ENCODE measurements around the gene URB1.
A peak's percentile ranks its signal among the peaks of the same experiment; 100 is the strongest.
"Not testable (repeated sequence)": the region's sequence is repeated elsewhere in the genome, so short reads cannot be mapped to it uniquely, and the experiment has no call there.

The URB1 gene

GRCh38 chr21:32281531-32281930 lies 111.3 kb downstream of the URB1 start:
- DNase-seq = peak; percentile 6

DNA sequence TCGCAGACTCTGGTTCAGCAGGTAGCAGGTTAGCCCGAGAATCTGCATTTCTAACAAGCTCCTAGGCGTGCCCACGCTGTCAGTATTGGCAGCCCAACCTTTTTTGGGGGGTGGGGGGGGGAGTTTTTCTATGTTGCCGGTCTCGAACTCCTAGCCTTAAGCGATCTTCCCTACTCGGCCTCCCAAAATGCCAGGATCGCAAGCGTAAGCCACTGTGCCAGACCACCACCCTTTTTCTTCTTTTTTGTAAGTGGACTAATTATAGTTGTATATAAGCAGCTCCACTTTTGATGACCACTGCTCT lies 113.5 kb downstream of the URB1 start:
- no peak for DNase-seq

GRCh38 chr21:32278518-32279376 lies 114.1 kb downstream of the URB1 start, which contains the start of gene MIS18A:
Gene MIS18A, minus strand, starts transcription at chr21:32279049. Its CDS starts 35 bp downstream, at chr21:32279014.
- DNase-seq = peak; percentile 94

GRCh38 chr21:32278103-32278502 lies 114.7 kb downstream of the URB1 start:
- DNase-seq = no peak

DNA sequence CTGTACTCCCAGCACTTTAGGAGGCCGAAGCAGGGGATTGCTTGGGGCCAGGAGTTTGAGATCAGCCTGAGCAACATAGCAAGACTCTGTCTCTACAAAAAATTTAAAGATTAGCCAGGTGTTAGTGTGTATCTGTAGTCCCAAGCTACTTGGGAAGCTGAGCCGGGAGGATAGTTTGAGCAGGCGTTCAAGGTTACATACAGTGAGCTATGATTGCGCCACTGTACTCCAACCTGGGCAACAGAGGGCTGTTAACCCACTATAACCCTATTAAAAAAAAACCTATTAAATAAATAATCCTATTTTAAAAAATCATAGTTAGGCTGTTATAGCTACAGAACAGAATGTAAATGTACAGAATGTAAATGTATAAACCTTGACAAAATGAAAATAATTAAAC lies 116.1 kb downstream of the URB1 start:
- no peak for DNase-seq

- DNase-seq = no peak
These were observed 122.1 kb downstream of the URB1 start for GRCh38 chr21:32270748-32271147.

- not testable (repeated sequence) for DNase-seq
These were observed 127.5 kb downstream of the URB1 start for GRCh38 chr21:32265321-32265720.

DNA sequence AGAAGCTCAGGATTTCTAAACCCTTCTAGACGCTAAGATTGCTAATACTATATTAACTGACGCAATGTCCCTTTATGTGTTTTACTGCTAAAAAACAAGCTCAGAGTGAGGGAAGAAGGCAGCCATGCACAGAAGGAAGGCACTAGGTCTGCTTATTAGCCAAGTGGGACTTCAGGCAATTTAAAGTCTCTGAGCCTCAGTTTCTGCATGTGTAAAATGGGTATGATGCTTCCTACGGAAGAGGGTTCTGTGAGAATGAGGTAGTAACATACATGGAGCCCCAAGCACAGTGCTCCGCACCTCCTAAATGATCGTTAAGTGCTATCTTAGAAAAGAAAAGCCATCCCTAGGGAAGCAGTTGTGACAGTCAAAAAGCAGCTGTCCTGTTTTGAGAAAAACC lies 130.9 kb downstream of the URB1 start:
- DNase-seq = no peak

Measured in fibroblast of upper back skin (primary cell).